ENCODE results near the gene L3MBTL4.

Gene L3MBTL4

GRCh38 chr18:6031442-6031841, 383.3 kb downstream of the L3MBTL4 start:
- H3K4me3 ChIP-seq (replicated peaks in 1 of 2; ENCODE audit: low read depth in 2 of 2, low read length in 2 of 2), result no peak overlapping the region
- DNase-seq (ENCODE audit: low read depth in 2 of 2), result no peak
- TF ChIP-seq CTCF (IDR thresholded peaks at IDR 0.05; ENCODE audit: low read depth, low read length), result no peak

GRCh38 chr18:6031002-6031401, 383.7 kb downstream of the L3MBTL4 start:
- no peak for TF ChIP-seq CTCF (IDR thresholded peaks at IDR 0.05; ENCODE audit: low read depth, low read length)
- no peak overlapping the region for H3K4me3 ChIP-seq (replicated peaks in 1 of 2; ENCODE audit: low read depth in 2 of 2, low read length in 2 of 2)
- DNase-seq (ENCODE audit: low read depth in 2 of 2), result no peak

GRCh38 chr18:6024745-6025248, 389.9 kb downstream of the L3MBTL4 start:
- H3K4me3 ChIP-seq (replicated peaks in 1 of 2; ENCODE audit: low read depth in 2 of 2, low read length in 2 of 2), result no peak overlapping the region
- no peak for DNase-seq (ENCODE audit: low read depth in 2 of 2)
- TF ChIP-seq CTCF (IDR thresholded peaks at IDR 0.05; ENCODE audit: low read depth, low read length), result no peak

- no peak for DNase-seq (ENCODE audit: low read depth in 2 of 2)
- TF ChIP-seq CTCF (IDR thresholded peaks at IDR 0.05; ENCODE audit: low read depth, low read length), result no peak
- no peak overlapping the region for H3K4me3 ChIP-seq (replicated peaks in 1 of 2; ENCODE audit: low read depth in 2 of 2, low read length in 2 of 2)
Observed at GRCh38 chr18:6023551-6023950, 391.2 kb downstream of the L3MBTL4 start.

- H3K4me3 ChIP-seq (replicated peaks in 1 of 2; ENCODE audit: low read depth in 2 of 2, low read length in 2 of 2), result no peak overlapping the region
- DNase-seq (ENCODE audit: low read depth in 2 of 2), result peak in 1 of 2 donors; percentile 60
- no peak for TF ChIP-seq CTCF (IDR thresholded peaks at IDR 0.05; ENCODE audit: low read depth, low read length)
Observed at GRCh38 chr18:6022845-6023244, 391.9 kb downstream of the L3MBTL4 start.

GRCh38 chr18:6022074-6022444, 392.7 kb downstream of the L3MBTL4 start:
- no peak for DNase-seq (ENCODE audit: low read depth in 2 of 2)
- no peak overlapping the region for H3K4me3 ChIP-seq (replicated peaks in 1 of 2; ENCODE audit: low read depth in 2 of 2, low read length in 2 of 2)
- no peak for TF ChIP-seq CTCF (IDR thresholded peaks at IDR 0.05; ENCODE audit: low read depth, low read length)
